ENCODE measurements around the gene ZC3H18.

GRCh38 chr16:88613911-88614817 is 44.0 kb downstream of the ZC3H18 start:
- TF ChIP-seq TAF1 (IDR thresholded peaks at IDR 0.05; ENCODE audit: low read depth), result no peak
- TF ChIP-seq CEBPB (IDR thresholded peaks at IDR 0.05), result no peak
- TF ChIP-seq EGR1 (IDR thresholded peaks at IDR 0.05), result no peak
- TF ChIP-seq MAX (IDR thresholded peaks at IDR 0.05), result no peak
- TF ChIP-seq CREB1 (IDR thresholded peaks at IDR 0.05; ENCODE audit: low read depth), result no peak
- TF ChIP-seq YY1 (IDR thresholded peaks at IDR 0.05; ENCODE audit: low read depth), result no peak
- TF ChIP-seq EP300 (IDR thresholded peaks at IDR 0.05; ENCODE audit: borderline replicate concordance), result no peak
- TF ChIP-seq TCF12 (IDR thresholded peaks at IDR 0.05; ENCODE audit: low read depth), result no peak
- no peak for TF ChIP-seq REST (IDR thresholded peaks at IDR 0.05; ENCODE audit: low read depth)
- no peak for TF ChIP-seq RAD21 (IDR thresholded peaks at IDR 0.05; ENCODE audit: low read depth)
- TF ChIP-seq NFIC (IDR thresholded peaks at IDR 0.05), result no peak
- TF ChIP-seq USF1 (IDR thresholded peaks at IDR 0.05), result no peak
- TF ChIP-seq TEAD4 (IDR thresholded peaks at IDR 0.05), result no peak
- TF ChIP-seq ZBTB7A (IDR thresholded peaks at IDR 0.05; ENCODE audit: low read depth), result no peak
